GM12864 (cell line): ENCODE data around the gene PDGFD.

Experiments used
- DNase-seq: peaks from one replicate; pipeline ENCODE4 v3.0.0-alpha.2; 2011; ENCODE audit warnings: low read depth
- H3K4me3 ChIP-seq: 2 replicates; pipeline ENCODE4 v1.5.1; 2011; ENCODE audit warnings: mild to moderate bottlenecking, low read depth, low read length, control low read depth
- CTCF ChIP-seq: IDR thresholded peaks from 2 replicates; pipeline ENCODE4 v1.5.1; 2011; ENCODE audit warnings: low read depth, mild to moderate bottlenecking, moderate library complexity, low read length, control low read depth, inconsistent platforms; ENCODE audit errors: missing control alignments

The PDGFD gene

GRCh38 chr11:103998826-103999508 is 165.0 kb downstream of the PDGFD start:
- no peak for TF ChIP-seq CTCF
- H3K4me3 ChIP-seq = no peak overlapping the region
- DNase-seq = no peak

- H3K4me3 ChIP-seq = no peak overlapping the region
- TF ChIP-seq CTCF = no peak
- DNase-seq = peak; percentile 12
Observed at GRCh38 chr11:103997082-103997481, 166.9 kb downstream of the PDGFD start.

- no peak for TF ChIP-seq CTCF
- H3K4me3 ChIP-seq = no peak overlapping the region
- DNase-seq = no peak
Observed at GRCh38 chr11:103995896-103996295, 168.1 kb downstream of the PDGFD start.

- no peak for TF ChIP-seq CTCF
- no peak for DNase-seq
- no peak overlapping the region for H3K4me3 ChIP-seq
Observed at GRCh38 chr11:103994518-103994917, 169.4 kb downstream of the PDGFD start.

- no peak for TF ChIP-seq CTCF
- DNase-seq = no peak
- H3K4me3 ChIP-seq = no peak overlapping the region
Observed at GRCh38 chr11:103994094-103994493, 169.9 kb downstream of the PDGFD start.

GRCh38 chr11:103993507-103993906 is 170.4 kb downstream of the PDGFD start:
- no peak for TF ChIP-seq CTCF
- no peak for DNase-seq

GRCh38 chr11:103988595-103988969 is 175.4 kb downstream of the PDGFD start:
- H3K4me3 ChIP-seq = no peak overlapping the region
- TF ChIP-seq CTCF = no peak
- DNase-seq = no peak

More at GRCh38 chr11:103993507-103993906, 170.4 kb downstream of the PDGFD start:
- H3K4me3 ChIP-seq = no peak overlapping the region
